NCI-H2107 treated with DMSO at 0.1 percent for 48 hours (cell line): ENCODE measurements around the gene USP24.

Source experiments
- DNase-seq: peaks from one replicate; lab custom pipeline; 2025; ENCODE audit not compliant: unreplicated experiment; lab: John Stamatoyannopoulos, UW

Gene USP24

DNA sequence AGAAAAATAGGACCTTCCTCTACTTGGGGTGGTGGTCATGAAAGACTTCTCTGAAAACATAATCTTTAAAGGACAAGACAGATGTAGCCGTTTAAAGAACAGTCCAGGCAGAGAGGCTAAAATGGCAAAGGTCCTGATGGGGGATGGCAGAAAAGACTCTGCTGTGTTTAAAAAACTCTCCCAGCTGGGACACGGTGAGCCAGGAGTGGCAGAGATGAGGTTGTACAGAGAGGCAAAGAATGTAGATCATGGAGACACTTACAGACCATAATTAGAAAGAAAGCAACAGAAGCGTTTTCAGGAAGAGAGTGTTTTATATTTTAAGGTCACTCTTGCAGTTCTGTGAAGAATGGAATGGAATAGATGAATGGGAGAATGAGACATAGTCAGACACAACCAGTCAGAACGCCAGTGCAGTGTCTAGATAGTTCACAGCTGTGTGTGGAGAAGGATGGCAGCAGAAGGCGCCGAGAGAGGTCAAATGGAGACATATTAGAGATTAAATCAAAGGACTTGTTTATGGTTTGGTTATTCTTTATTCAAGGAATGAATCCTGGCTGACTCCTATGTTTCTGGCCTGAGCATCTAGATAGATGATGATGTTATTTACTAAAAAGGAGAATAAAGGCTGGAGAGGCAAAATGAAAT, 47.8 kb downstream of the USP24 start:
- no peak for DNase-seq

DNA sequence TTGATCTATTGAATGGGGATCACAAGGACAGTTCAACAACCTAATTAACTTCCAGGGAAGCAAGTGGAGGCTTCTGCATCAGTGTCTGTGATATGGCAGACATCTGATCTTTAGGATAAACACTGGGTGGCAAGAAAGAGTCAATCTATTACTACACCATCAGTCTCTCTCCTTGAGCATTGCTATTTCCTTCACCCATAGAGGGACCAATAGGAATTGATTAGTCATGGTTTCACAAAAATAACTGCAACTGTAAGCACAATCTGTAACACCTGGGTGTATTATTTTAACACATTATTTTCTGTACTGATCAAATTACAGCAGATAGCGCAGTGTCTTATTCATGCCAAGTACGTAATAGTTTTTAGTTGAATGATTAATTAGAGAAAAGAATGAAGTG, 50.3 kb downstream of the USP24 start:
- no peak for DNase-seq

DNA sequence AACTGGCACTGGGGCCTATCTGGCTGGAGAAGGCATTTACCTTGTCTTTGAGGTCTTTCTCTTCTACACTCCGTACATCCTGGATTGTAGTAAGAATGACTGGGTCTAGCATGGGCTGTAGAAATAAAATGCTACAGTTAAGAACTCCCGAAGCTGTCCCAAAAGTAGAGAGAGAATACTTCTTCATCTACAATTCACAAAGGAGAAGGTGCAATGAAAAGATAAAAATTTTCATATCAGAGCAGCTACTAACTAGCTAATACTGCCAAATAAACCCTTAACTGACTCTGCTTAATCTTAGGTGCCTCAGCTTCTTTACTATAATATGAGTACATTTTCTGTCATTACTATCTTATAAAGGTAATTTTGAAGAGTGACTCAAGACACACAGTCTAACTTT, 55.6 kb downstream of the USP24 start:
- no peak for DNase-seq

DNA sequence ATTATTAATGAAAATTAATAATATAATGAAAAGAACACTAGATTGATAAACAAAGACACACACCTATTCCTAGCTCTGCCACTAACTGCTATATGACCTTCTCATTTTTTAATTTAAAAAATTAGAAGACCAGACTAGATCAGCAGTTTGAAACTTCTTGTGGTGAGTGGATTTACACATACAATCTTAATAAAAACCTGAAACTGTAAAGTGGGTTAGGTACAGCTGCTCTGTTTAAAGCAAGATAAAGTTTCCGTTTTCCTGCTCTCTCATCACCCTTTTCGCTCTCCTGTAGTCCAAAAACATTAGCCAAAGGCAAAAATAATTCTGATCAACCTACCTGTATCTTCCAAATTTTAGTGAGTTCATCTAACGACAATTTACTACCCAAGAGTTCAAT, 58.6 kb downstream of the USP24 start:
- no peak for DNase-seq

DNA sequence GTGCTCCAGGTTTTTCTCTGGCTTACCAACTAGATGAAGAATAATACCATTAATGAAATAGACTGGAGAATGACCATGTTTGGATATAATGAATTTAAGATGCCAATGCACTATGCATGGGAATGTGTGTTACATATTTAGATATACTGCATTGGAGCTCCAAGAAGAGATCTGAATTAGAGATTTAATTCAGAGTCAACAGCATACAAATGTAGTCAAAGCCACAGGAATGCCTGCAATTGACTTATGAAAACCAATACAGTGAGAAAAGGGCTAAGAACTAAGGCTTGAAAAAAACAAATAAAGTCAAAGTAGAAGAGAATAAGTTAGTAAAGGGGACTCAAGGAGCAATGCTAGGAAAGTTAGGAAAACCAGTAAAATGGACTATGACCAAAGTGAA, 59.1 kb downstream of the USP24 start:
- no peak for DNase-seq

DNA sequence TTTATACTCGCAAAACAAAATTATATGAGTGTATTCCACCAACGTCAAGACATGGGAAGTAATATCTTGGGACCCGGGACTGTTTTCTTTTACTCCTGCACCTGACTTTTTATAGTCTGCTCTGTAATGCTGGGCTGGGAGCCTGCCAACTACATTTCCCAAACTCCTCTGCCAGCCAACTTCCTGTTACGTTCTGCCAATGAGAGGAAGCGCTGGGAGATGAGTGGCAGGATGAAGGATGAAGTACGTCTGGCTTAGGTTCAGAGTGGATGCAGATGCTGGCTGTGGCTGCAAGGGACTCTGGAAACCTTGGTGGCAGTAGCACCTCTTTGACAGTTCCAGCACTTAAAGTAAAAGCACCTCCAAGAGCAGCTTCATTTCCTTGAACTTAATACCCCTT, 59.6 kb downstream of the USP24 start:
- peak; percentile 6 for DNase-seq

DNA sequence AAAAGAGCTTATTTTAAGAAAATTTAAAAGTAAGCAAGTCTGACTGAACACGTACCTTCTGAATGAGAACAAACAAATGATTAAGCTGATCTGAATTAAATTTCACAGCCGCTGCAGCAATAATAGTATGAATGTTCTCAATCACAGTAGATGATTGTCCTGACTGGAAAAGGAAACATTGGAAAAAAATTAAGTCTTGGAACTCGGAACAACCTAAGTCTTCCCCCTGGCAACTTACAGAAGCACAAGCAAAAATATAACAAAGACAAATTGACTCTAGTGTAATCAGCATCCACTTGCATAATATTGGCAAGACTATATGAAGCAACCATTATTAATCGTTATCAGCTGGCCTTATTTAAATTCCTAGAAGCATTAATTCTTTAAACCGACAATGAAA, 60.5 kb downstream of the USP24 start:
- no peak for DNase-seq

DNA sequence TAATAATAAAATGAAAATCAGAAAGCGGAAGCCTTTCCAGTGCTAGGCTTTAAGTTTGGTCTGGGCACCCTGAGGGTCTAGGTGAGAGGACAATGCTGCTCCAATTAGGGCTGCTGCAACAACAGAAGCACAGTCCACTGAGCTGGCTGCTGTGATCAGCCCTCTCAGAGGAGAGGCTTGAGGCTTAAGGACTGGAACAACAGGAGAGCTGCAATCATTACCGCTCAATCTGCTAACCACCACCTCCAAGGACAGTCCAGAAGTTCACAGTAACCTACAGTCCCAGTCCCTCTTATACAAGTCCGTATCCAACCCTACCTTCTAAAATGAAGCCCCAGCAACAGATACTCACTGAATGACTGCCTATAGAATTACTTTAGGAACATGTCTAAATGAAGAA, 62.1 kb downstream of the USP24 start:
- no peak for DNase-seq

DNA sequence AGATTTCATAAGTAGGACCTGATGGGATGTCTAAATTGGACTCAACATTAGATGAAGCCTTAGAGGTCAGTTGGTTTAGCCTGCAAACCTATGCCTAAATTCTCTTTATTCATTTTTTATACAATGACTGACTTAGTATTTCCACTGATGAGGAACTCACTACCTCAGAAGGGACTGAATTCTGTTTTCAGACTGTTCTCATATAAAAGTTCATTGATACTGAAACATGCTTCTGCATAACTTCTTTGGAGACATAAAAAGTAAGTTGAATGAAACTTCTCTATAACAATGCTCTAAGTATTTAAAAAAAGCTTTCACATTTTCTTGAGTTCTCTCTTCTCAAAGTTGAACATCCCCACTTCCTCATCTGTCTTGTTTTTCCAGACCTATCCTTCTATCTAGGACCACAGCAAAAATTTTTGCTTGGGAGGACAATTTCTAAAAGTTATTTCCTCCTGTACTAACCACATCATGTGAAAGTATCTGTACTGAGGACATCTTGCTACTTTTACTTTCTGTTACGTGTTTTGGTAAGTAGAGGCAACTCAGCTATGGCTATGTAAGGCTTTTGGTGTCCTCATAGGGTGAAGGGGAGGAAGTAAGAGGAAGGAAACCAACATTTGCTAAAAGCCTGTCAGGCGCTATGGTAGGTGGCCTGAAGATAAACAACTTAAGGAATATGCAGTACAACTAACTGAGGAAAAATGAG, 64.1 kb downstream of the USP24 start:
- no peak for DNase-seq

DNA sequence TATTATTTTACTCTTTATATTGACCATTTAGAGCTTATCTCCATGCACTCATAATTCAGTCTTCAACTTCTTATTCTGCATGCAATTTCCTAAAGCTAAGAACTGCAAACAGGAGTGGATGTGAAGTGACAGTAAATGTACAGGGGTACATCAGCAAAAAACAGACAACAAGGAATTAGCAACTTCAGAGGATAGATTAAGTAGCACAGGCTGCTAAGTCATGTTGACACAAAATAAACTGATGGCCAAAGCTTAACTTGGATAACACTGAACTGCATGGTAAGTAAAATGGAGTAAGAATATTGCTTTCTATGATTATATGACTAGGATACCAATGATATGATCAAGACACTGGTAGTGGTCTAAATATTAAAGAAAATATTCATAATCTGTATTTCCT, 66.5 kb downstream of the USP24 start:
- no peak for DNase-seq

DNA sequence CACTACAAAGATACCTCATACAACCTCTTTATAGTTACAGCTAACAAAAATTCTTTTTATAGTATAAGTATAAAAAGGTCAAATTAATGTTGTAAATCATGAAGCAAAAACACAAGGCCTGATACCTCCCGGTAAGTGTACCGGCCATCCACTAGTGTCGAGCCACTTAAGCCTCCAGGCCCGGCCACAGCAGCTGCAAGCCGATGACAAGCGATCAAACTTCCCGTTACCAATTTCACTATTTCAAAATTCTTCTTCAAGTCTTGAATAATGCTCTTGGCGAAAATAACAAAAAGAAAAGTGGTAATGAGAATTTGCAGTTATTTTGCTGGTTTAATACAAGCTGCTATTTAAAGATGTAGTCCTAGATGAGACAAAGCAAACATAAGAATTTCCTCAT, 67.6 kb downstream of the USP24 start:
- no peak for DNase-seq

DNA sequence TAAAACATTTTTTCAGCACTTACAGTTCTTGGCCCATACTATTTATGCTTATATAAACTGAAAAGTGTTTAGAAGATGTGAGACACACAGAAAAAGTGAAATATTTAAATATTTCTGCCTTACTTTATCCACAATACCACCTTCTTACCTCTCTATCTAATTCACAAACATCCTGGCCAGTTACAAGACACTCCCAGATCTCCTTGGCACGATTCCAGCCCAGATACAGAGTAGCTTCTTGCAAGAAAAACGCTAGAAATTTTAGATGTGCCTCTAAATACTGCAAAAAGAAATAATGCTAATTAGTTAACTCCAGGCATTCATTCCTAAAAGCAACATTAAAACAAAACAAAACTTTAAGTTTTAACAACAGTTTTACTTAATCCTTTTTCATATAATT, 68.4 kb downstream of the USP24 start:
- no peak for DNase-seq

DNA sequence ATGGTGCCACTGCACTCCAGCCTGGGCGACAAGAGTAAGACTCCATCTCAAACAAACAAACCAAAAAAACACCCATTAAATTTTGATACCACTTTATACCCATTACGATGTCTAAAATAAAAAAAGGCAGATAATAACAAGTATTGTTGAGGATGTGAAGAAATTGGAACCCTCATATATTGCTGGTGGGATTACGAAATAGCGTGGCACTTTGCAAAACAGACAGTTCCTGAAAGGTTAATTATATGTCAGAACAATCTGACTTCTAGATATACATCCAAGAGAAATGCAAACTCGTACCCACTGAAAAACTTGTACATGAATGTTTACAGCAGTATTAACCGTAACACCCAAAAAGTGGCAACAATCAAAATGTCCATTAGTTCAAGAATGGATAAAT, 70.3 kb downstream of the USP24 start:
- DNase-seq = no peak

DNA sequence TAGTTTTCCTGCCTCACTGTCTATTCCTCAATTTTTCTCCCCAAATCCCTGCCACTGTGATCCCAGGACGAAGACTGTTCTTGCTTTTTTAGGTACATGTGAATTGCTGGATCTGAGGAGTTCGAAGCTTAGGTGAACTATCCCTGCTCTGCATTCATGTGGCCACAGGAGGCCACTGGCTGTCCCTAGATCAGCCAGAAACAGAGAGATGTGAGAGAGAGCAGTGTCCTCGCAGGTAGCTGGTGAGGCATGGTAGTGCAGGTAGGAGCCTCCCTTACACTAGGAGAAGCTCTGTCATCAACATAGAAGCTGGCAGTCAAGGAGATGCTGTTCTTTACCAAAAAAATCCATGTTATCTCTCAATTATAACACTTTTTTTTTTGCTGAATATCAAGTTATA, 71.5 kb downstream of the USP24 start:
- peak; percentile 56 for DNase-seq

DNA sequence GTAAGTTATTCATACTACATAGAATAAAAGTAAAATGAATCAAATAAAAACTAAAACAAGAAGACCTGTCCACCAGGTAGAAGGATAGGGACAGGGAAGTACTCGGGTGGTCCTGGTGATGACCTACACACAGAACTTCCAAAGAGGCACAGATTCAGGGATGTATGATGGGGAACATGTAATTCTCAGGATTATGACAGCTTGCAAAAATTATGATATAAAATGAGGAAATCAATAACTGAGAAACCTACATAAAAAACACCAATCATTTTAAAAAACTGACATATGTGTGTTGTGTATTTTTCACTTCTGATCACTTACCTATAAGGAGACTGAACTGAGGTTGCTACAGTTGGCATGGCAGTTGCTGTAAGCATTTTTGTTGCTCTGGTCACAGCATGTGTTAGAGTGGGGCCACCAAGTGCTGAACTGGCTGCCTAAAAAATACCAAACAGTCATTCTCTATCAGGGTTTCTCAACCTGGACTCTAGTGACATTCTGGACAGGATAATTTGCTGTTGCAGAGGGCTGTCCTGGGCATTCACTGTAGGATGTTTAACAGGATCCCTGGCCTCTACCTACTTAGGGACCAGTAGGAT, 73.8 kb downstream of the USP24 start:
- DNase-seq = no peak

DNA sequence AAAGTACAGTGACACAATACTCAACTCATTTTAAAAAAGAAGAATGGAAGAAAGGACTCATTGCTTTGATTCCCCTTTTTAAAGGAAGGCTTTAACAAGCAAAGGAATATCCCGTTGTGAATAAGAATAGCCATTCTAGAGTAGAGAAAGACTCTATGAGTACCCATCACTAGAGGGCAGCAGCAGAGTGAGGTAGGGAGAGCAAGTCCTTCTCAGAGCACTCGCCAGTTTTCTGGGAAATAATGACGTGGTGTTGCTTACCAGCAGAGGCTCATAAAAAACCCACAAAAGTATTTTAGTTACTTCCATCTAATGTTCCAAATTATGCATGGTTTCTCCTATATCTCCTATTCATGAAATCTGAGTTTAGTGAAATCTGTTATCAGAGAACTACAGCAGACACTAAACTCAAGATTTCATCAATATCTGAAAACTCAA, 74.6 kb downstream of the USP24 start:
- peak; percentile 86 for DNase-seq

DNA sequence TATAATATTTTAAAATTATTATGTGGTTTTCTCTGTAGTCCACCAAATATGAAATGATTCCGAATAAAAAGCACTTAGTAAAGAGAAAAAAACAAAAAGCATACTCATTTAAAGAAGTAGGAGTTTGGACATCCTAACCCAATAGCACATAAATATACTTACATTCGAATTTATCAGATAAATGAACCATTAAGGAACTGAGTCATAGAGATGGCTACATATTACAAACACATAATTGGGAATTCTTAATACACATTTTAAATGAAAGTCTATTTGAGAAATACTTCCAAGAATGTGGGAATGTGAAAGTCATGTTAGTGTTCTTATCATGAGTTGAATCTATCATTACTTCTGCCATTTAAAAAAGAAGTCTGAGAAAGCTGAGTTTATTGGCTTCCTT, 75.0 kb downstream of the USP24 start:
- no peak for DNase-seq

DNA sequence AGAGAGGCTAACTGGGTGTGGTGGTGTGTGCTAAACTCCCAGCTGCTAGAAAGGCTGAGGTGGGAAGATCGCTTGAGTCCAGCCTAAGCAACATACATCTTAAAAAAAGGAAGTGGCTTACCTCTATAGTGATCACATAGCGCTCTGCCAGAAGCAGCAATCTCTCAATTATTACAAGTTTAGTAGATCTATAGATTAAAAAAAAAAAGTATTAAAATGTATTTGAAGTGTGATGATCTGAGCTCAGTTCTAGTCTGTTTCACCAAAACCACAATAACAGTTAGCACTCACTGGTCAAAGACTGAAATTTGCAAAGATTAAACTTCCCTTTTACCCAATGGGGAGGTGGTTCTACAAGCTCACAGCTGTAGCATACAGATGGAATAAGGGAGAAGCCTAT, 76.3 kb downstream of the USP24 start:
- no peak for DNase-seq

DNA sequence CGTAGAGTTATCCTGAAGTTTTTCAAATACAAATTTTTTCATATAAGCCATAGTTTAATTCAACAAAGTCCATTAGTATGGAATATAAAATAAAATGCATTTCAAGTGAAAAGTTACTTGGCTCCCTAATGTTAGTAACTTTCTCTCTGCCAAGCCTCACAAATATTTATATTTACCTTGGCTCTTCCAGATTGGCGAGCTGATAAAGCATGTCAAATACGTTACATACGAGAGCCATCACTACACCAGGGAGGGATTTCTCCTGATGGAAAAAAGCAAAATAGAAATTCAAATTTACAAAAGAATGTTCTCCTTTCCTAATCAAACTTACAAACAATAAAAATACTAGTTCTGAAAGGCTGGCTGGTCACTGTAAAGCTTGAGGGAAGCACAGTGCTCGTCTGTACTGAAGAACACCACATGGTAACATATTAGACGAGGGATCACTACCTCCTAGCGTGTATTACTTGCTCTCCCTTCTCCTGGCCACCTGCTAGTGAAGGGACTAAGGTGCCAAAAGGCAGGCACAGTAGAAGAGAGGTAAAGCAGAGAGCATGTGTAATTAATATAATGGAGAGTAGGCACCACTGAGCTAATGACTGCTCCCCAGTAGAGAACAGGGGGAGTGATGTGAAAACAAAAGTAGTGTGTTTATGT, 80.9 kb downstream of the USP24 start:
- DNase-seq = no peak

DNA sequence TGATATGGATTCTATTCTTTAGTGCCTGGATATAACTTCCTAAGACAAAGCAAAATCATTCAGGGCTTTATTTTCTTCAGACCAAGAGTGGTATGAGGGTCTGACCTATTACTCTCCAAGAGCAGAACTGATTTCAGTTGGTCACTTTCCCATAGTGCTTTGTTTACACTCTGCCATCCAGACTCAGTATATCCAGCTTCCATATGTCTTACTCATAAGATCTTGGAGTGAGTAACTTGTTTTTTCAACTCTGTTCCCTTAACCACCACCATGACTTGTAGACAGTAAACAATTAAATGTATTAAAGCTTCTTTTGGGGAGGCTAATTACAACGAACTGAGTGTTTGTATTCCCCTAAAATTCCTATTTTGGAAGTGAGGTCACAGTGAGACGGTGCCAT, 83.4 kb downstream of the USP24 start:
- no peak for DNase-seq

DNA sequence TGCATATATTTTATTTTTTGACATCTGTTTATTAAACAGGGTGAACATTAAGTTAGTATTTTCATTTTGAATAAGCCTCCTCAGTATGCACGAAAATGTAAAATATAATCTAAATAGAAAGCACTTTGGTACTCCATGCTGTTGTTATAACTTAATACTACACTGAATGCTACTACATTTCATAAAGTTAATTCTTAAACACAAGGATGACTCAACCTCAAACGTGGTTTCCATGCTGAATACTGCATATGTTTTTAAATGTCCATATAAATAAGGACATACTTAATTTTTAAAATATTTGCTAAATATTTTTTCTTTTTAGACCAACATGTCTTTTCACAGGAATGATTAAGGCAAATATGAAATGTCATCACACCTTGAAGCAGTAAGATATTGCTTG, 83.9 kb downstream of the USP24 start:
- no peak for DNase-seq

DNA sequence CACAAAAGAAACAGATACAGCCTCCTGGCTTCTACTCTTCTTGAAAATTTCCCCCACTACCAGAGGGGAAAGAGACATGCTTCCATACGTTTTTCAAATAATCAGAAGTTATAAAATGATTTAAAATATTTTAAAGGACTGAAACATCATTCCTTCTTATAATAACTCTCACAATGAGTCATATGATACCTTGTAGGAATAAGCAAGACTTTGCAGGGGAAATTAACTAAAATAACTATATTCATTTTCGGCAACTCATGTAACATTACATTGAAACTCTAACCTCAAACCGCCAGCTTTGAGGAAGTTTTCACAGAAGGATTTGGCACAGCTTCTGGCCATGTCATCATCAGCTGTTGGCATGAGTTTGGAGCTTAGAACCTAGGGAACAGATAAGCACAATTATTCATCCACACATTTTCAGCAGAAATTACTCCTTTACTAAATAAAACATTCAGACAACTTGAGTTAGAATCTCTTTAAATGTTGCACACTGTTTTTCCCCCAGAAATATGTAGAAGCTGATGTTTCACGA, 85.9 kb downstream of the USP24 start:
- no peak for DNase-seq
